ENCODE measurements around the gene CREBBP.

DNA sequence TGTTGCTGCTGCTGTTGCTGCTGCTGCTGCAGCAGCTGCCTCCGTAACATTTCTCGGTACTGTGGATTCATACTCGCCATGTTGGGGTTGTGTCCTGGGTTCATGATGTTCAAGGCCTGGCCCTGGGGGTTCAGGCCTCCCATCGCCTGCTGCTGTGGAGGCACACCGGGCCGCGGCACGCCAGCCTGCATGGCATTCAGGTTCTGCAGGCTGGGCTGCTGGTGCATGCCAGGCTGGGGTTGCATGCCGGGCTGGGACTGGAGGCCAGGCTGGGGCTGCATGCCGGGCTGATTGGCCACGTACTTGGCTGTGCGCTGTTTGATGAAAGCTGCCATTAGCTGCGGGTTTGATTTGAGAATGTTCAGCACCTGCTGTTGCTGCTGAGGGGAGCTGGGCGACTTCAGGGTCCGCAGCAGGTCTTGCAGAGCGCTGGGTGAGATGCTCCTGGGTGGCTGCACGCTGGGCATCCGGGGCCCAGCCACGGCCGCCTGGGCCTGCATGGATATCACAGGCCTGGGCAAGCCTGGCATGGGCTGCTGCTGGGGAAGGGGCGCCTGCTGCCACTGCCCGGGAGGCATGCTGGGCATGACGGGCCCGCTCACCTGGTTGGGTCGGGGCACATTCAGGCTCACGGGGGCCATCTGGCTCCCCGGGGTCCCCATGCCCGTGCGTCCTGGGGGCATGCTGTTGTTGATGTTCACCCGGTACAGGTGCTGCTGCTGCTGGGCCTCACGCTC, 151.9 kb downstream of the CREBBP start:
- TF ChIP-seq, protein P1, sequence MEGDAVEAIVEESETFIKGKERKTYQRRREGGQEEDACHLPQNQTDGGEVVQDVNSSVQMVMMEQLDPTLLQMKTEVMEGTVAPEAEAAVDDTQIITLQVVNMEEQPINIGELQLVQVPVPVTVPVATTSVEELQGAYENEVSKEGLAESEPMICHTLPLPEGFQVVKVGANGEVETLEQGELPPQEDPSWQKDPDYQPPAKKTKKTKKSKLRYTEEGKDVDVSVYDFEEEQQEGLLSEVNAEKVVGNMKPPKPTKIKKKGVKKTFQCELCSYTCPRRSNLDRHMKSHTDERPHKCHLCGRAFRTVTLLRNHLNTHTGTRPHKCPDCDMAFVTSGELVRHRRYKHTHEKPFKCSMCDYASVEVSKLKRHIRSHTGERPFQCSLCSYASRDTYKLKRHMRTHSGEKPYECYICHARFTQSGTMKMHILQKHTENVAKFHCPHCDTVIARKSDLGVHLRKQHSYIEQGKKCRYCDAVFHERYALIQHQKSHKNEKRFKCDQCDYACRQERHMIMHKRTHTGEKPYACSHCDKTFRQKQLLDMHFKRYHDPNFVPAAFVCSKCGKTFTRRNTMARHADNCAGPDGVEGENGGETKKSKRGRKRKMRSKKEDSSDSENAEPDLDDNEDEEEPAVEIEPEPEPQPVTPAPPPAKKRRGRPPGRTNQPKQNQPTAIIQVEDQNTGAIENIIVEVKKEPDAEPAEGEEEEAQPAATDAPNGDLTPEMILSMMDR (conservative IDR thresholded peaks at IDR 0.05; ENCODE audit: low read depth, low read length): no peak
- no peak for TF ChIP-seq EZH2 (IDR thresholded peaks at IDR 0.05; ENCODE audit: borderline replicate concordance, low read depth, low read length, poor library complexity, severe bottlenecking)

All from A673 (cell line).